HepG2 (cell line): ENCODE results near the gene PDZD7. TPM values are rescaled to one million over a fixed set of nuclear protein-coding genes. Genes with fewer than 3 reads are reported as not detected.

Experiments
- EEA1 ChIP-seq: sonication (generic); formaldehyde crosslinking; IDR thresholded peaks from 2 replicates; pipeline ENCODE4 v1.5.1; 2020; ENCODE audit warnings: mild to moderate bottlenecking, missing genetic modification reagents, borderline replicate concordance
- ELF3 ChIP-seq: IDR thresholded peaks from 2 replicates; pipeline ENCODE4 v1.6.1; 2016; ENCODE audit warnings: missing genetic modification reagents, missing compliant biosample characterization
- ETV5 ChIP-seq: IDR thresholded peaks from 2 replicates; pipeline ENCODE4 v1.6.1; 2018; ENCODE audit warnings: missing biosample characterization, missing genetic modification reagents, inconsistent platforms, borderline replicate concordance
- IKZF4 ChIP-seq: sonication (generic); formaldehyde crosslinking; IDR thresholded peaks from 2 replicates; pipeline ENCODE4 v1.5.1; 2020; ENCODE audit warnings: borderline replicate concordance, mild to moderate bottlenecking, low read depth, missing genetic modification reagents; ENCODE audit errors: not compliant biosample characterization
- NKX3-1 ChIP-seq: sonication (generic); formaldehyde crosslinking; IDR thresholded peaks from 2 replicates; pipeline ENCODE4 v1.5.0; 2020; ENCODE audit warnings: missing genetic modification reagents
- RXRB ChIP-seq: IDR thresholded peaks from 2 replicates; pipeline ENCODE4 v1.6.1; 2016; ENCODE audit warnings: borderline replicate concordance, missing genetic modification reagents, missing compliant biosample characterization
- STAG1 ChIP-seq: sonication (generic); formaldehyde crosslinking; IDR thresholded peaks from 2 replicates; pipeline ENCODE4 v1.4.0; 2020; ENCODE audit warnings: missing genetic modification reagents
- YEATS2 ChIP-seq: sonication (generic); formaldehyde crosslinking; IDR thresholded peaks from 2 replicates; pipeline ENCODE4 v1.4.0; 2020; ENCODE audit warnings: missing genetic modification reagents, borderline replicate concordance
- ZNF263 ChIP-seq: sonication (generic); formaldehyde crosslinking; IDR thresholded peaks from 2 replicates; pipeline ENCODE4 v1.4.0; 2020; ENCODE audit warnings: missing genetic modification reagents
- ZNF451 ChIP-seq: sonication (generic); formaldehyde crosslinking; IDR thresholded peaks from 2 replicates; pipeline ENCODE4 v1.5.0; 2020; ENCODE audit warnings: mild to moderate bottlenecking, missing genetic modification reagents
- ZNF501 ChIP-seq: sonication (generic); formaldehyde crosslinking; IDR thresholded peaks from 2 replicates; pipeline ENCODE4 v1.5.1; 2020; ENCODE audit warnings: mild to moderate bottlenecking, moderate library complexity, missing genetic modification reagents
- ZNF558 ChIP-seq: sonication (generic); formaldehyde crosslinking; IDR thresholded peaks from 2 replicates; pipeline ENCODE4 v1.9.0; 2022; ENCODE audit warnings: mild to moderate bottlenecking, missing genetic modification reagents, borderline replicate concordance
- ZZZ3 ChIP-seq: sonication (generic); formaldehyde crosslinking; IDR thresholded peaks from 2 replicates; pipeline ENCODE4 v1.4.0; 2020; ENCODE audit warnings: missing genetic modification reagents, mild to moderate bottlenecking, borderline replicate concordance
- polyA plus RNA-seq, 8 experiments: library from polyadenylated mRNA; depleted of rRNA in 3 of 8; stranded (reverse) in 7 of 8; unstranded in 1 of 8; fragments of >200 nt; fragmentation: Illumina TruSeq in 4 of 8; extraction: Trizol in 4 of 8; gene quantifications; 2 replicates each; pipeline versions ENCODE4 v1.2.1 to v1.2.3, GENCODE V29; 2011 to 2016; ENCODE audit warnings: low read depth in 4 of 8, missing spikeins in 1 of 8, mixed read lengths in 1 of 8; ENCODE audit not compliant: insufficient read depth in 1 of 8
- total RNA-seq, 5 experiments: library from RNA; depleted of rRNA; stranded (reverse); fragments of >200 nt; fragmentation: Illumina TruSeq; extraction: Trizol; gene quantifications; 2 replicates each; pipeline ENCODE4 v1.2.3, GENCODE V29; 2016; ENCODE audit warnings: low read depth in 1 of 5
- TF ChIP-seq, protein P1 (sequence below): sonication (generic); formaldehyde crosslinking; IDR thresholded peaks from 2 replicates; pipeline ENCODE4 v1.4.0; 2020; ENCODE audit warnings: missing genetic modification reagents
- TF ChIP-seq, protein P2 (sequence below): sonication (generic); formaldehyde crosslinking; IDR thresholded peaks from 2 replicates; pipeline ENCODE4 v1.5.1; 2020; ENCODE audit warnings: mild to moderate bottlenecking, missing genetic modification reagents
- TF ChIP-seq, protein P3 (sequence below): sonication (generic); formaldehyde crosslinking; IDR thresholded peaks from 2 replicates; pipeline ENCODE4 v1.4.0; 2020; ENCODE audit warnings: mild to moderate bottlenecking, missing genetic modification reagents
- TF ChIP-seq, protein P4 (sequence below): IDR thresholded peaks from 2 replicates; pipeline ENCODE4 v1.6.1; 2016; ENCODE audit warnings: missing compliant biosample characterization, missing genetic modification reagents, borderline replicate concordance
- TF ChIP-seq, protein P5 (sequence below): sonication (generic); formaldehyde crosslinking; IDR thresholded peaks from 2 replicates; pipeline ENCODE4 v1.5.0; 2020; ENCODE audit warnings: missing genetic modification reagents

PDZD7 gene
- total and polyA plus RNA-seq, 2 of the 13 experiments (the other 11 are each of a cell fraction or from before 2014, with no cell fraction given) = 0.58 to 0.73 TPM

DNA sequence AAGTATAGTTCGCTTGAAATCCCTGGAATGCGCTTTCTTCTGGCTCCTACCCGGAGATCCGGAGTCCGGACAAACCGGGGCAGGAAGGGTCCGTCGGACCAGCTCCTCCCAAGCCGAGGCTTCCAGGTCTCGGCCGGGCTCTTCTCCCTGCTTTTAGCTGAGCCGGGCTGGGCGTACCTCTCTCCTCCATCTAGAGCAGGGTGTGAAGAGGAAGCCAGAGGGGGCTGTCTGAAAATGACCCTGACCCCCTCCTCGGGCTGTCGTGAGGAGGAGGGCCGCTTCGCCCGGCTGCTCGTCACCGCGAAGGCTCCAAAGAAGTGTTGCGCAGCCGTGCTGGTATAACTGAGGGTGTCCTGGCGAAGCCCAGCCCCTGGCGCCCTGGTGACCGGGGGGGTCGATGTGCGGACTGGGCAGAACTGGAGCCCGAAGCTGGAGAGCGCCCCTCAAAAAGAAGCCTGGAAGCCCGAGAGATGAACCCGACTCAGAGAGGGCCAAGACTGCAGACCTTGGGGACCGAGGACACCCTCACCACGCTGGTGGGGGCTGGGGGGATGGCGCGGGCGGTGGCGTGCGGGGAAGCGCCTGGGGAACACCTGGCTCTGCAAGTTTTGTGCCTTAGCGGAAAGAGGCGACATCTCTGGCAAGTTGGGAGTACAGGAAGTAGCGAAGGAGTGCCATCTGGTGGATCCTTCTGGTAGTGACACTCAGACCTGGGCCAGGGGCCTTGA, 36.6 kb upstream of the PDZD7 start (continued):
- TF ChIP-seq, protein P1, sequence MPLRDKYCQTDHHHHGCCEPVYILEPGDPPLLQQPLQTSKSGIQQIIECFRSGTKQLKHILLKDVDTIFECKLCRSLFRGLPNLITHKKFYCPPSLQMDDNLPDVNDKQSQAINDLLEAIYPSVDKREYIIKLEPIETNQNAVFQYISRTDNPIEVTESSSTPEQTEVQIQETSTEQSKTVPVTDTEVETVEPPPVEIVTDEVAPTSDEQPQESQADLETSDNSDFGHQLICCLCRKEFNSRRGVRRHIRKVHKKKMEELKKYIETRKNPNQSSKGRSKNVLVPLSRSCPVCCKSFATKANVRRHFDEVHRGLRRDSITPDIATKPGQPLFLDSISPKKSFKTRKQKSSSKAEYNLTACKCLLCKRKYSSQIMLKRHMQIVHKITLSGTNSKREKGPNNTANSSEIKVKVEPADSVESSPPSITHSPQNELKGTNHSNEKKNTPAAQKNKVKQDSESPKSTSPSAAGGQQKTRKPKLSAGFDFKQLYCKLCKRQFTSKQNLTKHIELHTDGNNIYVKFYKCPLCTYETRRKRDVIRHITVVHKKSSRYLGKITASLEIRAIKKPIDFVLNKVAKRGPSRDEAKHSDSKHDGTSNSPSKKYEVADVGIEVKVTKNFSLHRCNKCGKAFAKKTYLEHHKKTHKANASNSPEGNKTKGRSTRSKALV (CRISPR knock-in tag) = 0 out of 2 replicates have a peak, but pooled peaks have one; percentile 55
- no peak for TF ChIP-seq EEA1 (CRISPR knock-in tag)
- TF ChIP-seq, protein P2, sequence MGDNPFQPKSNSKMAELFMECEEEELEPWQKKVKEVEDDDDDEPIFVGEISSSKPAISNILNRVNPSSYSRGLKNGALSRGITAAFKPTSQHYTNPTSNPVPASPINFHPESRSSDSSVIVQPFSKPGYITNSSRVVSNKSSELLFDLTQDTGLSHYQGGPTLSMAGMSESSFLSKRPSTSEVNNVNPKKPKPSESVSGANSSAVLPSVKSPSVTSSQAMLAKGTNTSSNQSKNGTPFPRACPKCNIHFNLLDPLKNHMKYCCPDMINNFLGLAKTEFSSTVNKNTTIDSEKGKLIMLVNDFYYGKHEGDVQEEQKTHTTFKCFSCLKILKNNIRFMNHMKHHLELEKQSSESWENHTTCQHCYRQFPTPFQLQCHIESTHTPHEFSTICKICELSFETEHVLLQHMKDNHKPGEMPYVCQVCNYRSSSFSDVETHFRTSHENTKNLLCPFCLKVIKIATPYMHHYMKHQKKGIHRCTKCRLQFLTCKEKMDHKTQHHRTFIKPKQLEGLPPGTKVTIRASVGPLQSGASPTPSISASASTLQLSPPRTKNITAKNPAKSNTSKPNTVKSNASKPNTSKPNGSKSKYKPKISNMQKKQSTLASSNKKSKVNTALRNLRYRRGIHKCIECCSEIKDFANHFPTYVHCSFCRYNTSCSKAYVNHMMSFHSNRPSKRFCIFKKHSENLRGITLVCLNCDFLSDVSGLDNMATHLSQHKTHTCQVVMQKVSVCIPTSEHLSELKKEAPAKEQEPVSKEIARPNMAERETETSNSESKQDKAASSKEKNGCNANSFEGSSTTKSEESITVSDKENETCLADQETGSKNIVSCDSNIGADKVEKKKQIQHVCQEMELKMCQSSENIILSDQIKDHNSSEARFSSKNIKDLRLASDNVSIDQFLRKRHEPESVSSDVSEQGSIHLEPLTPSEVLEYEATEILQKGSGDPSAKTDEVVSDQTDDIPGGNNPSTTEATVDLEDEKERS (CRISPR knock-in tag) = no peak
- TF ChIP-seq, protein P3, sequence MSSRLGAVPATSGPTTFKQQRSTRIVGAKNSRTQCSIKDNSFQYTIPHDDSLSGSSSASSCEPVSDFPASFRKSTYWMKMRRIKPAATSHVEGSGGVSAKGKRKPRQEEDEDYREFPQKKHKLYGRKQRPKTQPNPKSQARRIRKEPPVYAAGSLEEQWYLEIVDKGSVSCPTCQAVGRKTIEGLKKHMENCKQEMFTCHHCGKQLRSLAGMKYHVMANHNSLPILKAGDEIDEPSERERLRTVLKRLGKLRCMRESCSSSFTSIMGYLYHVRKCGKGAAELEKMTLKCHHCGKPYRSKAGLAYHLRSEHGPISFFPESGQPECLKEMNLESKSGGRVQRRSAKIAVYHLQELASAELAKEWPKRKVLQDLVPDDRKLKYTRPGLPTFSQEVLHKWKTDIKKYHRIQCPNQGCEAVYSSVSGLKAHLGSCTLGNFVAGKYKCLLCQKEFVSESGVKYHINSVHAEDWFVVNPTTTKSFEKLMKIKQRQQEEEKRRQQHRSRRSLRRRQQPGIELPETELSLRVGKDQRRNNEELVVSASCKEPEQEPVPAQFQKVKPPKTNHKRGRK = no peak
- 0 out of 2 replicates have a peak, but pooled peaks have one; percentile 35 for TF ChIP-seq ZNF263 (CRISPR knock-in tag)
- peak; percentile 62; the same call in 1 of the 2 replicates for TF ChIP-seq ZNF501 (CRISPR knock-in tag)
- TF ChIP-seq, protein P4, sequence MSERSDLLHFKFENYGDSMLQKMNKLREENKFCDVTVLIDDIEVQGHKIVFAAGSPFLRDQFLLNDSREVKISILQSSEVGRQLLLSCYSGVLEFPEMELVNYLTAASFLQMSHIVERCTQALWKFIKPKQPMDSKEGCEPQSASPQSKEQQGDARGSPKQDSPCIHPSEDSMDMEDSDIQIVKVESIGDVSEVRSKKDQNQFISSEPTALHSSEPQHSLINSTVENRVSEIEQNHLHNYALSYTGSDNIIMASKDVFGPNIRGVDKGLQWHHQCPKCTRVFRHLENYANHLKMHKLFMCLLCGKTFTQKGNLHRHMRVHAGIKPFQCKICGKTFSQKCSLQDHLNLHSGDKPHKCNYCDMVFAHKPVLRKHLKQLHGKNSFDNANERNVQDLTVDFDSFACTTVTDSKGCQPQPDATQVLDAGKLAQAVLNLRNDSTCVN (CRISPR knock-in tag) = no peak
- TF ChIP-seq YEATS2 = peak; percentile 25; the same call in 1 of the 2 replicates
- peak; percentile 64; the same call in 1 of the 2 replicates for TF ChIP-seq ELF3 (CRISPR knock-in tag)
- peak; percentile 79 for TF ChIP-seq STAG1
- TF ChIP-seq IKZF4 = peak; percentile 37
- peak; percentile 50; the same call in 1 of the 2 replicates for TF ChIP-seq ZNF558 (CRISPR knock-in tag)
- TF ChIP-seq ETV5 = peak; percentile 87
- 0 out of 2 replicates have a peak, but pooled peaks have one; percentile 29 for TF ChIP-seq NKX3-1 (CRISPR knock-in tag)
- TF ChIP-seq ZNF451 = 0 out of 2 replicates have a peak, but pooled peaks have one; percentile 26
- TF ChIP-seq RXRB (CRISPR knock-in tag) = no peak
- TF ChIP-seq, protein P5, sequence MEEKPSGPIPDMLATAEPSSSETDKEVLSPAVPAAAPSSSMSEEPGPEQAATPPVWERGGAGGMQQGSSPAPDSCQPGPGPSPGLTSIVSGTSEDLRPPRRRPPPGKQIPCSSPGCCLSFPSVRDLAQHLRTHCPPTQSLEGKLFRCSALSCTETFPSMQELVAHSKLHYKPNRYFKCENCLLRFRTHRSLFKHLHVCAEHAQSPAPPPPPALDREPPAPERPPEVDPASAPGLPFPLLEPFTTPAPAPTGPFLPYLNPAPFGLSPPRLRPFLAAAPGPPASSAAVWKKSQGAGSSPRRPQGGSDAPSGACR = 0 out of 2 replicates have a peak, but pooled peaks have one; percentile 48
- TF ChIP-seq ZZZ3 = no peak
